OCI-M1 (cell line): ENCODE results near the gene ABCA4.
A peak's percentile ranks its signal among the peaks of the same experiment; 100 is the strongest.

Source experiments
- DNase-seq: peaks from one replicate; lab custom pipeline; 2025; lab: John Stamatoyannopoulos, UW

Gene ABCA4

DNA sequence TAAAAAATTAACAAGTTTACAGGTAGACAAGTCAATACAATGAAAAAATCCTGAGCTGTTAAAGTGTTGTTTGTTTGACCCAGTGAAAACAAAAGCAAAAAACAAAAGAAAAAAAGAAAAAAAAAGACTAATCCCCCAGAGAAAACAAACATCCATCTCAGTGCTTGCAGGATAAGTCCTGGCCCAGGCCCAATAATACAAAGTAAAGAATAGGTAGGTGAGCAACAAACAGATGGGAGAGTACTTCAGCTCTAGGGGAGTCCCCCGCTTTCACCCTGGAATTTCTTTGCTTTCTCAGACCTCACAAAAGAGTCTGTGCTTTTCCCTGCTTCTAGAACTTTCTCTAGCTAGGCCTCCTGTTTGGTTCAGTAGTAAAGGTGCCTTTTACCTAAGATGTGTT lies 70.3 kb downstream of the ABCA4 start:
- DNase-seq, result no peak

DNA sequence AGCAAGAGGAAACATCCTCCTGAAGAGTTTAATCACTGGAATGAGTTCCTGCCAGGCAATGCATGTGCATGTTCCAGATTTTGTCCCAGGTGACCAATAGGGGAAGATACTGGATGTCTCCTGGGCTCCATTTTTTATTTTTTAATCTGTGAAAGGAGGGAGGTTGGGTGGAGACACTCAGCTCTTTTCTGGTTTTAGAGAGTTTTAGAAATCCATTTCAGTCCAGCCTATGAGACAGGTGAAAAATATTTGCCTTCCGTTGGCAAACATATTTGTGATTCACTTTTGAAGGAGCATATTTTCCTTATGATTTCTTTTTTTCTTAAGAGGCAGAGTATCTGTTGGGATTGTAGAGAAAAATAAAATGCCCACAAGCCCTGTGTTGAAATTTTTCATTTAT lies 70.7 kb downstream of the ABCA4 start:
- no peak for DNase-seq

- DNase-seq, result no peak
Observed at GRCh38 chr1:94049791-94050190, 71.2 kb downstream of the ABCA4 start.

- no peak for DNase-seq
Observed at GRCh38 chr1:94048413-94049164, 72.4 kb downstream of the ABCA4 start.

DNA sequence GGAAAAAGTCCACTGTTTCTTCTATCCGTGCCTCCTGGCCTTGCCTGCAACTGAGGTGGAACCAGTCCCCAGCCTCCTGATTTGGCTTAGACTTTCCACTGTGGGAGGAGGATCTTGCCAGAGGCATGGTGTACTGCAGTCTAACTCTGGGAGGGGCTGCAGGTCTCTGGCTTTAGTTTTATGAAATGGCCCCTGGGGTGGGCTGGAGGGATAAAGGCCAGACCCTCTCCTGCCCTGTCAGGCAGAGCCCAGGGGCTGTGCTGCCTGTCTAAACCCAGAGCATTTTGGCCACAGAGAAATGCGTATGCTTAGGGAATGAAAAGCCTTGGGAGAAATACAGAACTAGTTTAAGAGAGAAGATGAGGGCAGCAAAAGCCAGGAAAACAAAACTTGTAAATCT lies 73.0 kb downstream of the ABCA4 start:
- no peak for DNase-seq

- DNase-seq, result peak; percentile 16
Observed at GRCh38 chr1:94045465-94046056, 75.4 kb downstream of the ABCA4 start.

GRCh38 chr1:94044891-94045290 lies 76.1 kb downstream of the ABCA4 start:
- no peak for DNase-seq

GRCh38 chr1:94044290-94044790 lies 76.6 kb downstream of the ABCA4 start:
- DNase-seq, result peak; percentile 61

DNA sequence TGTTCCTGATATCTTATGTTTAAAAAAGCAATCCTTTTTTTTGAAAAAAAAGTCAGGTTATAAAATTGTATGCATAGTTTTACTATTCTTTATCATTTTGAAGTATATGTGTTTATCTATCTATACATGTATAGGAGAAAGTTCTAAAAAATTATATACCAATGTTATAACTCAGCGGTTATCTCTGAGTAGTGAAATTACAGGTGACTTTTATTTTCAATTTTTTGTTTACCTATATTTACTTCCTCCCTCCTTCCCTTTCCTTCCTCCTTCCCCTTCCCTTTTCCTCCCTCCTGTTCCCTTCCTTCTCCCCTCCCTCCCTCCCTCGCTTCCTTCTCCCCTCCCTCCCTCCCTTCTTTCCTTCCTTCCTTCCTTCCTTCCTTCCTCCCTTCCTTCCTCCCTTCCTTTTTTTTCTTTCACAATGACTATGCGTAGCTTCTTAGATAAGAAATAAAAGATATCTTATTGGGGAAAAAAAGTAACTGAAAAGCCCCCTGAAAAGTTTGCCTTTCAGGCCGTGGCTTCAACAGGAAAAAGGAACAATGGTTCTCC lies 77.1 kb downstream of the ABCA4 start:
- no peak for DNase-seq

DNA sequence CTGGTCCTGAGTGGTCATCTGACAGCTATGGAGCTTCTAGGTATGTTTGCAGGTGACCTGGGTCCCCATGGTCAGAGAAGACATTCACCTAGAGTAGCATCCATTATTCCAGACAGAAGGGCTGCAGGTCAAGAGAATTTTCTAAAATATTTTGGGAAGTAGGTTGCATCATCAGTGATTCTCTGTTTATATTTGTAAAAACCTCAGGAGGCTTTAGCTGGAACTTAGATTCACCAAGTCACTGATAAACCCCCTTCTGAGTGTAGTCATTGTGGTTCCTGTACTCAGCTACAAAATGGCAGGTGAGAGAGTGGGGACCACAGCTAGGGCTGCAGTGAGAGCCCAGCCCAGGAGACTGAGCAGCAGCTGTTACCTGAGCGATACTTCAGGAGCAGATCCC lies 78.6 kb downstream of the ABCA4 start:
- DNase-seq, result no peak

DNA sequence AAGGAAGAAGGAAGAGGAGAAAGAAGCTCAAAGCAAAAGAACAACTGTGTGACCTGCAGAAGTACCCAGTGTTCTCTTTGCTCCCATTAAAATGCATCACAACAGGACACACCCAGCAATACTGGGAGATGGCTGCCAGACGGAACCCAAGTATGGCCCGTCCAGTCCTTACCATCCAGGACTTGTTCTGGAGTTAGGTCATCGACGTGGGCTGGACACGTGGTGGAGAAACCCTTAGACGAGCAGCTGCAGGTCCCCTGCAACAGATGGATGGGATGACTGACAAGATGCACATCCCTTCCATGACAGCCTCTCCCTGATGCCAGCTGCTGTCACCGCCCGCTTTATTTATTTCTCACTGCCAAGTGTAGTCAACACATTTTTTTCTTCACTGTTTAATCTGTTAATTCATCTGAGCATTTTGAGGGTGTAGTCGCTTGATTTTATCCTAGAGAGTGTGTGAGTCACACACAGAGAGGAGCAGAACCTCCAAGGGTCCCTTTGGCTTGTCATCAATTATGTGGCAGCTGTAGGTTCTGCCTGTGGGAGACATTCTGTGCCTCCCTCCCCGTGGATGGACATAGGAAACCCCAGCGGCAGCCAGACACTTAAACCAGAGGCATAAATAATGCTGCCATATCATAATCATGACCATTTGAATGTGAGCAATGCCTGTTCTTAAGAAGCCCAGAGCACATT lies 80.9 kb downstream of the ABCA4 start:
- DNase-seq, result no peak

DNA sequence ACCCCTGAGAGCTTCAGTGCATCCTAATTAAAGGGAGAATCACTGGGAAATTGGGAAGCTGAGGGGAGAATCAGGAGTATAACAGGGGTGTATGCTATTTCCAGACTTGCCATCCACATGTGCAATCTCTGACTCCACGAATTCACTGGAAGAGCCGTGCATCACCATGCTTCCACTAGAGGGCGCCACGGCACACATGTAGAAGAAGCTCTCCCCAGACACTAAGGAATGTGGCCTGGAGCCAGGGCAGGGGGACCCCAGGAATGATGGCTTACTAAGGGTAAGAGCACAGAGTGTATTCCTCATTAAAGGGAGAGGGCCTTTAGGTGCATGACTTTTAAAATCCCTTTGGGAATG lies 81.5 kb downstream of the ABCA4 start:
- DNase-seq, result peak; percentile 68

GRCh38 chr1:94038511-94038910 lies 82.4 kb downstream of the ABCA4 start:
- no peak for DNase-seq

GRCh38 chr1:94037392-94038229 lies 83.3 kb downstream of the ABCA4 start:
- no peak for DNase-seq

GRCh38 chr1:94036730-94037129 lies 84.2 kb downstream of the ABCA4 start:
- DNase-seq, result peak; percentile 29

GRCh38 chr1:94033849-94034248 lies 87.1 kb downstream of the ABCA4 start:
- DNase-seq, result no peak

GRCh38 chr1:94032637-94033036 lies 88.3 kb downstream of the ABCA4 start:
- no peak for DNase-seq

DNA sequence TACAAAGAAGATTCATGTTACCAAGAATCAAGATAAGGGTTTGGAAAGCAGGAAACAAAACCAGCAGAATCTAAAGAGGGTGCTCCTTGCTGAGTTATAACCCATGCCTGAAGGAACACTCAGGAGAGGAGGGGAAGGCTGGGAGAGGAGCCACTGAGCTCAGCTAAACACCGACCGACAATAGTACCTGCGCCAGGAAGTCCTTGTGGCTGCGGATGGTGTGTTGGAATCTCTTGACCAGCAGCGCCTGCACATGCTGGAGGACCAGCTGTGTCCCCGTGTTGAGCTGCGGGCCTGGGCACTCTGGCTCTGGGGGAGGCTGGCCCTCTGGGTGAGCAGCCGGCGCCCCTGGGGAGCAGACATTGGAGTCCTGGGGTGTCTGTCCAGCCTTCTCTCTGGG lies 89.4 kb downstream of the ABCA4 start:
- no peak for DNase-seq

GRCh38 chr1:94031154-94031553 lies 89.8 kb downstream of the ABCA4 start:
- DNase-seq, result no peak

- no peak for DNase-seq
Observed at GRCh38 chr1:94029130-94029993, 91.6 kb downstream of the ABCA4 start.
